GM19463 (cell line): ENCODE measurements around the gene KRT3.

ENCODE experiments used
- ATAC-seq: cut with Tn5 transposase; IDR thresholded peaks from one replicate; pipeline ENCODE4 v1.9.1; 2021; ENCODE audit warnings: mild to moderate bottlenecking, moderate library complexity; ENCODE audit not compliant: unreplicated experiment

KRT3 gene

GRCh38 chr12:52741375-52742195 is 54.3 kb downstream of the KRT3 start:
- ATAC-seq: no peak

GRCh38 chr12:52740584-52740983 is 55.3 kb downstream of the KRT3 start:
- ATAC-seq: no peak

- no peak for ATAC-seq
Observed at GRCh38 chr12:52739963-52740362, 56.0 kb downstream of the KRT3 start.
